Limb (tissue), 2 donors: ENCODE data around the gene NADK.

Experiments used
- DNase-seq, 2 donors: peaks; one replicate each; pipeline ENCODE4 v3.0.0-alpha.2; 2016; ENCODE audit errors: extremely low spot score in 2 of 2

The NADK gene, protein sequence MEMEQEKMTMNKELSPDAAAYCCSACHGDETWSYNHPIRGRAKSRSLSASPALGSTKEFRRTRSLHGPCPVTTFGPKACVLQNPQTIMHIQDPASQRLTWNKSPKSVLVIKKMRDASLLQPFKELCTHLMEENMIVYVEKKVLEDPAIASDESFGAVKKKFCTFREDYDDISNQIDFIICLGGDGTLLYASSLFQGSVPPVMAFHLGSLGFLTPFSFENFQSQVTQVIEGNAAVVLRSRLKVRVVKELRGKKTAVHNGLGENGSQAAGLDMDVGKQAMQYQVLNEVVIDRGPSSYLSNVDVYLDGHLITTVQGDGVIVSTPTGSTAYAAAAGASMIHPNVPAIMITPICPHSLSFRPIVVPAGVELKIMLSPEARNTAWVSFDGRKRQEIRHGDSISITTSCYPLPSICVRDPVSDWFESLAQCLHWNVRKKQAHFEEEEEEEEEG

GRCh38 chr1:1777950-1778662 lies at the start of gene NADK:
NADK (minus strand) TSS chr1:1778470; CDS start chr1:1765406, 13,064 bp downstream.
- DNase-seq = peak; percentile 60 to 84

- no peak for DNase-seq
These were observed 49.0 kb upstream of the NADK start for GRCh38 chr1:1827089-1827848.

DNA sequence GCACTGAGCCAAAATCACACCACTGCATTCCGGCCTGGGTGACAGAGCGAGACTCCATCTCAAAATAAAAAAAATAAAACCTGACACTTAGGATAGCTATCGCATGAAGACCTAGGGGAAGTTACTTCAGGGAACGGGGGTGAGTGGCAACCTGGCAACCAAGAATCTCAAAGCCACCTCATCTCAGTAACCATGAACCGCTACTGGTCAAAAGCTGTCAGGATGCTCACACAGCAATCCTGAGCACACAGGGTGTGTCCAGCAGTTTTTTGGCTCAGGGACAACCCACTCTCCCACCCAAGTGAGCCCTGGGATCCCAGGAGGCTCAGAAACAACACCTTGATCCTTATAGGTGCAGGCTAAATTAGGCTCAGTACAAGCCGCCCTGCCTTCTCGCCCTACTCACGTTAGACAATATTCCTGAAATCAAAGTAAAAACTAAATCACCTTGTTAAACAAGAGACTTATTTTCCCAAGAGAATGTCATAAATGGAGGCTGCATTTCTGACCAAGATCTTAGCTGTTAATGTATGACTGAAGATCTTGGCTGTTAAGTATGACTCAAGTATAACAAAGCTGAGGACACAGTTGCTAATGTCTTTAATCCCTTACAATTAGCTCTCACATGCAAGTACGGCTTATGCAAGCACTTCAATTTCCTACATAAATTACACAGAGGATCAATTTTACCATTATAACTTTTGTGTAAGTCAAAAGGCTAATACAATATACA lies 48.3 kb upstream of the NADK start:
- no peak for DNase-seq

DNA sequence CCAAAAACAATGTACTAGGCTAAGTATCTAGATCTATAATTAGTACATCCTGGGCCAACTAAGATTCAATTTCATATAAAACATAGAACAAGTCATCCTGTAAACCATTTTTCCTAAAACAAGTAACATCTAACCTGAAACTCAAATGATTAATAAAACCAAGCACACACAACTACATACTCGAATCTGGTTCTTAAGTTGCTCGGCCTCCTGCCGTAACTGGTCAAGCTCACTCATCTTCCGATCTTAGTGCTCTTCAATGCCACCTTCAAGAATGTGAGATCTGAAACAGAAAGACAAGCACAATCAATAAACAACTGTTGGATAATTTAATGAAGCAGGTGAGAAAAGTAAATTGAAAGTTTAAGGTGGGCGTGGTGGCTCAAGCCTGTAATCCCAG lies 46.9 kb upstream of the NADK start:
- no peak for DNase-seq

DNA sequence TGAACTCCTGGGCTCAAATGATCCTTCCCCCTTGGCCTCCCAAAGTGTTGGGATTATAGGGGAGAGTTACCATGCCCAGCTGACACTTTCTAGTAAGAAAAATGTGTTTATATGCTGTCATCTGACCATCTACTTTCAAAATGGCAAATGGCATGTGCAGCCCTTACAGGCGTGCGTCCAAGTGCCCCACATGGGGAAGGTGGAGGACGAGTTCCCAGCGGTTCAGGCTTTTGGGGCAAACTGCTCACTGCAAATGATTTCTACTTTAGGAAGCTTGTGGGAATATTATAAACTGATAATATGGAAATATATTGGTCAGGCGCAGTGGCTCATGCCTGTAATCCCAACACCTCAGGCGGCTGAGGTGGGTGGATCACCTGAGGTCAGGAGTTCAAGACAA lies 41.5 kb upstream of the NADK start:
- no peak for DNase-seq

- DNase-seq = no peak
These were observed 39.0 kb upstream of the NADK start for GRCh38 chr1:1817221-1817620.

DNA sequence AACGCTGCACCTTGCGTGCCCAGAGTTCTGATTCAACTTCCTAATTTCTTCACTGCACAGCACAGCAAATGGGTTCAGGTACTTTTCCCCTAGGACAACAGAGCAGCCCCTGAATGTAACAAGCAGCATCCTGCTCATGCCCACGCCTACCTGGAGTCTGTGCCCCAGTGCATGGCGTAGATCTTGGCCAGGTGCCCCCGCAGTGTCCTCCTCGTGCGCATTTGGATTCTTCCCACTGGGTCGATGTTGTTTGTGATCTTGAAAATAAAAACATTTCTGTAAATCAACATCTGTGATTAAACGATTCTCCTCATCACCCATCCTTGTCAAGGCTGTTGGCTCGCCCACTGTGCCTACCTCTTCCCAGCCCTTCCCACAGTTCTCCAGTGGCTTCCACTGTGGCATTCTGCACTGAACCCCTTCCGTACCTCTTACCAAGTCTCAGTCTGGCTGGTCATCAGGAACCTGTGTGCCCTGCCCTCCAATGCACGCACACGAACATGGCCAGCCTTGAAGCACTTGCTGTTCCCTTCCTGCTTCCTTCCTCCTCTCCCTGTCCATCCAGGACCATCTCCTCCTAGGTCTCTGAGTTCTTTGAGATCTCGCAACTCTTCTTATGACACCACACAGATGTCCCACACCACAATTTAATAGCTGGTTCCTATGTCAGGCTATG lies 37.5 kb upstream of the NADK start:
- no peak for DNase-seq

DNA sequence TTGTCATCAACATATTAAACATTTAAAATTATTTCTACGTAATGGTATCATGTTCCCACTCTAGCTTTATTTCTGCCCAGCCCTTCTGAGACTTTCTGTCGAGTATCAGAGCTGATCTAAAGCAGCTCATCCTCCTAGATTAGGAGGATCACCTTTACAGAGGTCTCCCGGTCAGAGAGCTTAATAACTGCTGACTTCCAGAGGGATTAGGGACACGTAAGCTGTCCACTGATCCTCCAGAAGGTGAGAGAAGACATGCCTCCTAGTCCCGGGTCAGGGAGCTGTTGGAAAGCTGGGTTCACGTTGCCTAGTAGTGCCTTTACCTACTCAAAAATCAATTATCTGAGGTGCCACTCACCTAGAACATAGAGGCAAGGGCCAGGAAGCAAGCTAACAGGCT lies 31.2 kb upstream of the NADK start:
- DNase-seq = no peak

GRCh38 chr1:1808206-1808605 lies 29.9 kb upstream of the NADK start:
- DNase-seq = no peak

DNA sequence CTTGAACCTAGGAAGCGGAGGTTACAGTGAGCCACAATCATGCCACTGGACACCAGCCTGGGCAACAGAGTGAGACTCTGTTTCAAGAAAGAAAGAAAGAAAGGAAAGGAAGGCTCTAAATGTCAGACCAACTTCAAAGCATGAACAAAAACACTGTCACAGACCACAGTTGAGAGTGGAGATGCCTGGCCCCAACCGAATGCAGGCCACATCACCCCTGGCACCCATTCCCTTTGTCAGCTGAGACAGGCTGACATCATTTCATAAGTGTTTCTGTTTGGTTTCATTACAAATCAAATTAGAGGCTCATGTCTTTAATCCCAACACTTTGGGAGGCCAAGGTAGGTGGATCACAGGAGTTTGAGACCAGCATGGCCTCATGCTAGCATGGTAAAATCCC lies 28.6 kb upstream of the NADK start:
- no peak for DNase-seq

GRCh38 chr1:1804301-1804700 lies 26.0 kb upstream of the NADK start:
- no peak for DNase-seq

DNA sequence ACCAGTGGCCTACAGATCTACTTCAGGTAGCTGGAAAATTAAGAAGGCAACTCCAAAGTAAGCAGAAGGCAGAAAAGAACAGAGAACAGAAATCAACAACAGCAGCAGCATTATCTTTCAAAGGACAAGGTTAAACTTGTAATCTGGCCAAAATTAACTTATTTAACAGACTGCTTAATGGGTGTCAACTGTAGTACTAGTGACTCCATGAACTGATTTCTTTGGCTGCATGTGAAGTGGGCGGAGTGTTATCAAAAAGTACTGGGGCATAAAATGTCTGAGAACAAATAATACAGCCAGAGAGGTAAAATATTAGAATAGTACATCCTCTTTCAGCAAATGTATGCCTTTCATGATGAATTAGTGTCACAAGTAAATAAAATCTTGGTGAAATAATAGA lies 24.6 kb upstream of the NADK start:
- no peak for DNase-seq

- DNase-seq = no peak
These were observed 21.4 kb upstream of the NADK start for GRCh38 chr1:1799716-1800115.

GRCh38 chr1:1797731-1798341 lies 19.6 kb upstream of the NADK start:
- DNase-seq = no peak

GRCh38 chr1:1796466-1796865 lies 18.2 kb upstream of the NADK start:
- no peak for DNase-seq

GRCh38 chr1:1794999-1795398 lies 16.7 kb upstream of the NADK start:
- no peak for DNase-seq

- no peak for DNase-seq
These were observed 15.4 kb upstream of the NADK start for GRCh38 chr1:1793481-1794244.

DNA sequence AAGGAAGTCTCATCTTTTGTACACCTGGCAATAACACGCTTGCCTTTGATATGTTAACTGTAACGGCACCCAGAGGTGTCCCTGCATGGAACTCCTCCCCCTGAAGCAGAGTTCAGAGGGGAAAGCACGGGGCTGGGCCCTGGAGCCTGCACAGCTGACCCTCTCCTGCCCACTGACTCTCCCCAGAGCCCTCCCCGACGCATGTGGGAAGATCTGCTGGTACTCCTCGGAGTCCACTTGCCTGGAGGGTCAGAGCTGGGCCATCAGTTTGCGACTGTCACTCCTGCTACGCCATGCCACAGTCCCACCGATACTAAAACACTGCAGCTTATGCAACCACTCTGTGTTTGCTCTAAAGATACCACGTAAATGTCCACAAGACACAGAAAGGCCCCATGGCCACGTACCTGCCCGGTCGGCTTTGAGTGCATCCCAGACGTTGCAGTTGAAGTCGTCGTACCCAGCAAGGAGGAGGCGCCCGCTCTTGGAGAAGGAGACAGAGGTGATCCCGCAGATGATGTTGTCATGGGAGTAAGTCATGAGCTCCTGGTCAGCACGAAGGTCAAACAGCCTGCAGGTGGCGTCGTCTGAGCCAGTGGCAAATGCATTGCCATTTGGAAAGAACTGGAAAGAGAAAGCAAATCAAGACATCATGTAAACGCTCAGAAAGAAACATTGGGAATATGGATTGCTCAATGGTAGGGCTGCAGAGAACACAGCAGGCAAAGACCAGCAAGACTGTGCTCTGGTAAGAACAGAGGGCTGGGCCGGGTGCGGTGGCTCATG lies 10.6 kb upstream of the NADK start:
- no peak for DNase-seq

GRCh38 chr1:1788136-1788535 lies 9.9 kb upstream of the NADK start:
- DNase-seq = no peak
